Upper lobe of right lung (tissue), 1 donor: ENCODE results near the gene HTR1E. TPM values are rescaled to one million over a fixed set of nuclear protein-coding genes. Genes with fewer than 3 reads are reported as not detected.

Experiments
- ATAC-seq: fragments of 200-7000 bp; cut with Tn5 transposase; one replicate; pipeline ENCODE4 v1.9.1; 2020; ENCODE audit warnings: mild to moderate bottlenecking, moderate library complexity
- DNase-seq: peaks from one replicate; pipeline ENCODE4 v3.0.0-alpha.2; 2020
- H3K27ac ChIP-seq: fragments of 200-600 bp; one replicate; pipeline ENCODE4 v1.8.0; 2022
- H3K27me3 ChIP-seq: fragments of 200-600 bp; one replicate; pipeline ENCODE4 v1.8.0; 2022; ENCODE audit warnings: mild to moderate bottlenecking
- H3K36me3 ChIP-seq: fragments of 200-600 bp; one replicate; pipeline ENCODE4 v1.8.0; 2022
- H3K4me1 ChIP-seq: fragments of 200-600 bp; one replicate; pipeline ENCODE4 v1.8.0; 2022
- H3K4me3 ChIP-seq: fragments of 200-600 bp; one replicate; pipeline ENCODE4 v1.8.0; 2022; ENCODE audit warnings: mild to moderate bottlenecking
- H3K9me3 ChIP-seq: fragments of 200-600 bp; one replicate; pipeline ENCODE4 v1.8.0; 2022
- intact Hi-C: fragments of 100-400 bp; cut with DNase I; formaldehyde crosslinking; loops from one replicate; pipeline ENCODE4 v1.11.0; 2022
- total RNA-seq: library from RNA; stranded (reverse); fragmentation: NEBNext Ultra II Directional; extraction: Animal tissue kit (Norgen Biotek cat#: 25700); gene quantifications from one replicate; pipeline ENCODE4 v1.2.1, GENCODE V29; 2021
- TF ChIP-seq, protein P1 (sequence below): fragments of 200-600 bp; IDR thresholded peaks from one replicate; pipeline ENCODE4 v1.8.0; 2022; ENCODE audit warnings: antibody characterized with exemption
- donor health status: DM: no; HTN: yes; CAD: no; lungs with severe emphysema.

Gene HTR1E
- total RNA-seq, 1 donor from 2014 or later, result not detected

DNA sequence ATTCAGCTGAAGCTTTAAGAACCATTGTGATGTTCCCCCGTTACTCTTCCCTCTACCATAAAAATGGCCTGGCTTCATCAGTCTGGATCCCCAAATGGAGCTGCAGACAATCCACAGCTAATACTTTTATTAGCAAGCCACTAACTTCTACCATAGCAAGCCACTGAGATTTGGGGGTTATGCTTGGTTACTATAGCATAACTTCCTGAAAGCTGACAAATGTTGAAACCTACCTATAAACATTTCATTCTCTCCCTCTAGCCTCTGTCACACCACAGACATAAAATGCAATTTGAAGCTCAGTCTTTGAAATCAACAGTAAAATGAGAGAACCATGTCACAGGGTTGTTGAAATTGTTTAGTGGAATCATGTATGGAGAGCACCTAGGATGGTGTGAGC lies 3.0 kb upstream of the HTR1E start:
- intact Hi-C loops, result no loop called here
- ATAC-seq (no peak), DNase-seq (no peak)
- TF ChIP-seq, protein P1, sequence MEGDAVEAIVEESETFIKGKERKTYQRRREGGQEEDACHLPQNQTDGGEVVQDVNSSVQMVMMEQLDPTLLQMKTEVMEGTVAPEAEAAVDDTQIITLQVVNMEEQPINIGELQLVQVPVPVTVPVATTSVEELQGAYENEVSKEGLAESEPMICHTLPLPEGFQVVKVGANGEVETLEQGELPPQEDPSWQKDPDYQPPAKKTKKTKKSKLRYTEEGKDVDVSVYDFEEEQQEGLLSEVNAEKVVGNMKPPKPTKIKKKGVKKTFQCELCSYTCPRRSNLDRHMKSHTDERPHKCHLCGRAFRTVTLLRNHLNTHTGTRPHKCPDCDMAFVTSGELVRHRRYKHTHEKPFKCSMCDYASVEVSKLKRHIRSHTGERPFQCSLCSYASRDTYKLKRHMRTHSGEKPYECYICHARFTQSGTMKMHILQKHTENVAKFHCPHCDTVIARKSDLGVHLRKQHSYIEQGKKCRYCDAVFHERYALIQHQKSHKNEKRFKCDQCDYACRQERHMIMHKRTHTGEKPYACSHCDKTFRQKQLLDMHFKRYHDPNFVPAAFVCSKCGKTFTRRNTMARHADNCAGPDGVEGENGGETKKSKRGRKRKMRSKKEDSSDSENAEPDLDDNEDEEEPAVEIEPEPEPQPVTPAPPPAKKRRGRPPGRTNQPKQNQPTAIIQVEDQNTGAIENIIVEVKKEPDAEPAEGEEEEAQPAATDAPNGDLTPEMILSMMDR, result no peak
- H3K27ac ChIP-seq, result no peak overlapping the region
- H3K4me3 ChIP-seq, result no peak overlapping the region
- H3K36me3 ChIP-seq, result no peaks in the 10 kb centered on the region
- peaks cover 36% of the 10 kb centered on the region for H3K27me3 ChIP-seq
- H3K9me3 ChIP-seq, result no peaks in the 10 kb centered on the region
- no peaks in the 10 kb centered on the region for H3K4me1 ChIP-seq

DNA sequence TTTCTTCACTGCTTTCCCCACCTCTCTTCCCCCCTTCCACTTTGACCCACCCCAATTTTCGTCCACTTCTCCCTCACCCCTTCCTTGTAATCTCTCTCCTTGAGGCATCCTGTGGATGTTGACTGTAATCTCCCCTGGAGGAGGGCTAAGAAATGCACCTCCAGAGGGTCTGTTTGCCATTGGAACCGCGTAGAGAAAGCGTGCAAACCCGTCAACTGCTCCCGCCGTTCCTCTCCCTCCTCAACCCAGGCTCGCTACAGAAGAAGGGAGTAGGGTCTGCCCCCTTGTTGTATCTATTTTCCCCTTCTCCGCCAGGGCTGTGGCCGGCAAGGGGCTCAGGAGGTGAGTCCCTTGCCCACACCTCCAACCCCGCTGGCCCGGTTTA lies 502 bp upstream of the HTR1E start:
- TF ChIP-seq, protein P1, result no peak
- Histone ChIP-seq H3K36me3 (no peaks in the 10 kb centered on the region), H3K27me3 (peaks cover 36% of the 10 kb centered on the region), H3K27ac (no peak overlapping the region), H3K9me3 (no peaks in the 10 kb centered on the region), H3K4me1 (no peaks in the 10 kb centered on the region), H3K4me3 (peak overlapping the region; percentile 16)
- intact Hi-C loops, result no loop called here
- ATAC-seq (no peak), DNase-seq (peak; percentile 63)

DNA sequence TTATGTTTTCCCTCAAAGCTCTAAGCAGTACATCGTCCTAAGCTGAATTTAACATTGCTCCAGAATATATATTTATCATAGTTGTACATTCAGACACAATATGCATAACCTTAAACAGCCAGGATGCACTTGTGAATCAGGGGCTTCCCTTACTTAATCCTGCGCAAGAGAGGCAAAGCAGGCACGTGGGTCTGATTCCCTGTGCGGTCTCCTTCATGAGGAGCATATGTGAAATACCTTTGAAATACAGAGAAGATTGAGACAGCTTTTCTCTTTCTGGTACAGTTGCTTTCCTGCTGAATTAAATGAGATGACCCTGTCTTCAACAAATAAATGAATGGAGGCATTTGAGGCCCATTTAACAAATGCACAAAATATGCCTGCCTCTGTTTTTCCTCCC lies 1.5 kb downstream of the HTR1E start:
- DNase-seq, result no peak
- TF ChIP-seq, protein P1, result no peak
- H3K27me3 ChIP-seq, result peaks cover 36% of the 10 kb centered on the region
- H3K4me3 ChIP-seq, result no peak overlapping the region
- H3K4me1 ChIP-seq, result no peaks in the 10 kb centered on the region
- H3K27ac ChIP-seq, result no peak overlapping the region
- intact Hi-C loops, result no loop called here
- no peaks in the 10 kb centered on the region for H3K9me3 ChIP-seq
- ATAC-seq, result no peak
- no peaks in the 10 kb centered on the region for H3K36me3 ChIP-seq

DNA sequence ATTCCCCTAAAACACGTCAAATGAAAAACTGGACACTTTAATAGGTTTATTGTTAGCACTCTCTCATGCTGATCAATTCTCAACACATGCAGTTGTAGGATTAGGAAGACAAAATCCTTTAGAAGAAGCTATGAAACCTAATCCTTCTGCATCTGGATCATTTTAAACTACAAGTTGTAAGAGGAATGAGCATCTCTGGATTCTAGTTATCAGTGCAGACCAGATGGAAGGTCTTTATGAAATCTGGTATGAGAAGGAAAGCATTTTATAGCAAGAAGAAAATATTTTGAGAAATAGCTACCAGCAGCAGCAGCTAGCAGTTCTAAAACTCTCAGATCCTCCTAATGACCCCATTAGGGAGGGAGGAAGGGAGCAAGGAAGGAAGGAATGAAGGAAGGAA lies 4.1 kb downstream of the HTR1E start:
- intact Hi-C loops, result no loop called here
- H3K4me3 ChIP-seq, result no peak overlapping the region
- H3K27me3 ChIP-seq, result peaks cover 26% of the 10 kb centered on the region
- H3K27ac ChIP-seq, result no peak overlapping the region
- TF ChIP-seq, protein P1, result no peak
- H3K9me3 ChIP-seq, result no peaks in the 10 kb centered on the region
- no peaks in the 10 kb centered on the region for H3K4me1 ChIP-seq
- ATAC-seq, result no peak
- no peaks in the 10 kb centered on the region for H3K36me3 ChIP-seq
- DNase-seq, result no peak

DNA sequence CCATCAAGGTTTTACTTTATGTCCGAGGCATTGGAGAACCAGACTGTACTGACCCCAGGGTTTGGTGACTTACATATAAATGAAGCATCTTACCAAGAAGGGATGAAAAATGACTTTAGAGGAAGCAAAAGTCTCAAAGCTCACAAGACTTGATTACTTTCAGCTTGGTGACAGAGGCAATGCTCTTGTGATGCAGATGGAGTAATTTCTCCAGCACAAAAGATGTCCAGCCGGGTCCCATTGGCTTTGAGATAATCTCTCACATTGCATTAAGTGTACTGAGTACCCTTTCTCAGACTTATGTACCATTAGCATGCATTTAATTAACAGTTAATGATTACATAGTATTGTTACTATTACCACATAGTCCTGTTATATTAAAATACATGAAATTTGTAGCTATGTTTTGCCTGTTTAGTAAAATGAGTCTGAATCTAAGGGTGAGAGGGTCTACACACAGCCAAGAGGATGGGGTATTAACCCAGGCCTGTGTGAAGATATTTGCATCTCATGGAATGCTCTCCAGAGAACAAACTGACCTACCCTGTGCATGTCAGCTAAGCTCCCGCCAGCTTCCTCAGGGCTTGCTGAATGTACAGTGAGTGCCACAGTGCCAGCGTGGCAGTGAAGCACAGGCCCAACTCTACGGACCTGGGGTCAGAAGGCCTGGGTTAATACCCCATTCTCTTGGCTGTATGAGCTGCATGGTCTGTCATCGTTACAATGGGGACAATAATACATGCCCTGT lies 5.6 kb downstream of the HTR1E start:
- Histone ChIP-seq H3K4me1 (no peaks in the 10 kb centered on the region), H3K4me3 (no peak overlapping the region), H3K27me3 (peaks cover 11% of the 10 kb centered on the region), H3K9me3 (no peaks in the 10 kb centered on the region), H3K27ac (no peak overlapping the region), H3K36me3 (no peaks in the 10 kb centered on the region)
- ATAC-seq (no peak), DNase-seq (no peak)
- TF ChIP-seq, protein P1, result no peak
- intact Hi-C loops, result no loop called here
